SK-N-SH (cell line): Measurements from ENCODE around the gene HEXD. TPM values are rescaled to one million over a fixed set of nuclear protein-coding genes. Genes with fewer than 3 reads are reported as not detected.

Experiments
- CTCF ChIA-PET: fragments of 300-600, 350-600 bp; formaldehyde crosslinking; extraction: SDS; loops from one replicate; lab custom pipeline; 2021; lab: Yijun Ruan, JAX
- POLR2A ChIA-PET: fragments of 350-600 bp; sonication (Branson Sonifier 250); formaldehyde crosslinking; extraction: SDS; loops from one replicate; lab custom pipeline; 2020; ENCODE audit warnings: antibody characterized with exemption, inconsistent platforms; lab: Yijun Ruan, JAX
- DNase-seq: peaks from one replicate; pipeline ENCODE4 v3.0.0; 2012
- H2AFZ ChIP-seq: fragments of 200-600 bp; sonication (generic); 2 replicates; pipeline ENCODE4 v1.8.1; 2016; ENCODE audit warnings: antibody characterized with exemption, mild to moderate bottlenecking, low read depth
- H3F3A ChIP-seq: fragments of 200-600 bp; sonication (generic); replicated peaks from 2 replicates; pipeline ENCODE3; 2016; ENCODE audit warnings: antibody characterized with exemption, mild to moderate bottlenecking; ENCODE audit not compliant: insufficient read depth
- H3K27ac ChIP-seq, 2 experiments: fragments of 200-500 bp in 1 of 2; fragments of 200-600 bp in 1 of 2; sonication (Bioruptor generic) in 1 of 2; sonication (generic), shearing (Covaris generic) in 1 of 2; 2 replicates each; pipeline versions ENCODE4 v1.5.1 to v1.6.1; 2014 to 2016; ENCODE audit warnings: low read depth in 2 of 2, inconsistent platforms in 1 of 2, low read length in 1 of 2, mild to moderate bottlenecking in 1 of 2, mixed read lengths in 1 of 2
- H3K27me3 ChIP-seq: fragments of 200-600 bp; sonication (generic), shearing (Covaris generic); 2 replicates; pipeline ENCODE4 v1.6.1; 2016; ENCODE audit warnings: mixed run types; ENCODE audit not compliant: insufficient read depth
- H3K36me3 ChIP-seq, 2 experiments: fragments of 200-500 bp in 1 of 2; fragments of 200-600 bp in 1 of 2; sonication (Bioruptor generic) in 1 of 2; sonication (generic) in 1 of 2; replicated peaks in 1 of 2; 2 replicates each; pipeline versions ENCODE3 to v1.5.1; 2014 to 2016; ENCODE audit warnings: low read length in 1 of 2, mild to moderate bottlenecking in 1 of 2; ENCODE audit not compliant: insufficient read depth in 2 of 2, control insufficient read depth in 1 of 2
- H3K4me1 ChIP-seq, 2 experiments: fragments of 200-500 bp in 1 of 2; fragments of 200-600 bp in 1 of 2; sonication (Bioruptor generic) in 1 of 2; sonication (generic), shearing (Covaris generic) in 1 of 2; 2 replicates each; pipeline versions ENCODE4 v1.5.1 to v1.6.1; 2014 to 2016; ENCODE audit warnings: low read depth in 1 of 2, low read length in 1 of 2, mixed run types in 1 of 2; ENCODE audit not compliant: insufficient read depth in 2 of 2, control insufficient read depth in 1 of 2
- H3K4me2 ChIP-seq: fragments of 200-600 bp; sonication (generic), shearing (Covaris generic); 2 replicates; pipeline ENCODE4 v1.6.1; 2017; ENCODE audit warnings: mixed run types
- H3K4me3 ChIP-seq, 2 experiments: fragments of 200-500 bp in 1 of 2; fragments of 200-600 bp in 1 of 2; sonication (Bioruptor generic) in 1 of 2; sonication (generic), shearing (Covaris generic) in 1 of 2; 2 replicates each; pipeline versions ENCODE4 v1.5.1 to v1.8.1; 2014 to 2016; ENCODE audit warnings: low read depth in 2 of 2, inconsistent platforms in 1 of 2, low read length in 1 of 2, mild to moderate bottlenecking in 1 of 2, mixed read lengths in 1 of 2, moderate library complexity in 1 of 2
- H3K79me2 ChIP-seq: fragments of 200-600 bp; sonication (generic); 2 replicates; pipeline ENCODE4 v1.8.1; 2017; ENCODE audit warnings: mild to moderate bottlenecking; ENCODE audit not compliant: insufficient read depth
- H3K9ac ChIP-seq: fragments of 200-600 bp; sonication (generic); 2 replicates; pipeline ENCODE4 v1.6.1; 2017; ENCODE audit warnings: mixed run types
- H3K9me2 ChIP-seq: fragments of 200-600 bp; sonication (generic); 2 replicates; pipeline ENCODE4 v1.6.1; 2017; ENCODE audit warnings: mixed run types
- H3K9me3 ChIP-seq: fragments of 200-600 bp; sonication (generic); 2 replicates; pipeline ENCODE4 v1.6.1; 2017; ENCODE audit warnings: mixed run types, mild to moderate bottlenecking, moderate library complexity
- H4K20me1 ChIP-seq: fragments of 200-600 bp; sonication (generic); 2 replicates; pipeline ENCODE4 v1.6.1; 2017; ENCODE audit warnings: mild to moderate bottlenecking, mixed run types; ENCODE audit not compliant: insufficient read depth
- EP300 ChIP-seq, 2 experiments: IDR thresholded peaks; 2 replicates each; pipeline versions ENCODE4 v1.4.0 to v1.6.1; 2012; ENCODE audit warnings: borderline replicate concordance in 1 of 2, low read depth in 1 of 2, low read length in 1 of 2
- EZH2phosphoT487 ChIP-seq: fragments of 200-600 bp; sonication (generic); IDR thresholded peaks from 2 replicates; pipeline ENCODE4 v1.6.1; 2017; ENCODE audit warnings: low read depth, mixed run types, mild to moderate bottlenecking, antibody characterized with exemption, moderate library complexity, borderline replicate concordance
- FOXJ3 ChIP-seq: sonication (generic); formaldehyde crosslinking; IDR thresholded peaks from 2 replicates; pipeline ENCODE4 v1.5.1; 2020; ENCODE audit warnings: mild to moderate bottlenecking, missing genetic modification reagents
- FOXM1 ChIP-seq: IDR thresholded peaks from 2 replicates; pipeline ENCODE4 v1.4.0; 2012; ENCODE audit warnings: low read depth, mild to moderate bottlenecking
- JUND ChIP-seq: IDR thresholded peaks from 2 replicates; pipeline ENCODE4 v1.4.0; 2012
- MEF2A ChIP-seq: IDR thresholded peaks from 2 replicates; pipeline ENCODE4 v1.4.0; 2012; ENCODE audit warnings: low read depth, borderline replicate concordance
- MXI1 ChIP-seq: IDR thresholded peaks from 2 replicates; pipeline ENCODE4 v1.6.1; 2012; ENCODE audit warnings: mild to moderate bottlenecking, low read depth, low read length, improper control_type of control experiment
- NFIC ChIP-seq: IDR thresholded peaks from 2 replicates; pipeline ENCODE4 v1.4.0; 2012; ENCODE audit warnings: borderline replicate concordance
- NRF1 ChIP-seq: IDR thresholded peaks from 2 replicates; pipeline ENCODE4 v1.6.1; 2012; ENCODE audit warnings: low read depth, mild to moderate bottlenecking, low read length
- RAD21 ChIP-seq: IDR thresholded peaks from 2 replicates; pipeline ENCODE4 v1.6.1; 2012; ENCODE audit warnings: mild to moderate bottlenecking, low read length
- RCOR1 ChIP-seq: fragments of 150-350 bp; IDR thresholded peaks from 2 replicates; pipeline ENCODE4 v1.6.1; 2017; ENCODE audit warnings: antibody characterized with exemption, low read length
- RFX5 ChIP-seq: IDR thresholded peaks from 2 replicates; pipeline ENCODE4 v1.6.1; 2012; ENCODE audit warnings: mild to moderate bottlenecking, improper control_type of control experiment, low read length
- SIN3A ChIP-seq: IDR thresholded peaks from 2 replicates; pipeline ENCODE4 v1.6.1; 2012; ENCODE audit warnings: low read depth, mild to moderate bottlenecking, low read length, moderate library complexity, borderline replicate concordance
- SMC3 ChIP-seq: IDR thresholded peaks from 2 replicates; pipeline ENCODE4 v1.6.1; 2012; ENCODE audit warnings: low read depth, low read length, improper control_type of control experiment
- TCF12 ChIP-seq: IDR thresholded peaks from 2 replicates; pipeline ENCODE4 v1.4.0; 2012
- WGBS: methylation state at CpG from one replicate; pipeline ENCODE4 v1.1.6; 2017; ENCODE audit warnings: low lambda C conversion rate; 5-methylcytosine and 5-hydroxymethylcytosine counted together
- polyA plus RNA-seq, 3 experiments: library from polyadenylated mRNA; depleted of rRNA; stranded (reverse); fragments of >200 nt; gene quantifications; 2 replicates each; pipeline ENCODE4 v1.2.3, GENCODE V29; 2012
- TF ChIP-seq, protein P1 (sequence below): fragments of 150-350 bp; IDR thresholded peaks from 2 replicates; pipeline ENCODE4 v1.6.1; 2016; ENCODE audit warnings: mild to moderate bottlenecking, low read depth, low read length
- TF ChIP-seq, protein P2 (sequence below): IDR thresholded peaks from 2 replicates; pipeline ENCODE4 v1.4.0; 2012; ENCODE audit warnings: low read depth
- TF ChIP-seq, protein P3 (sequence below): fragments of 150-350 bp; IDR thresholded peaks from 2 replicates; pipeline ENCODE4 v1.6.1; 2017; ENCODE audit warnings: antibody characterized with exemption, low read length, low read depth, borderline replicate concordance
- TF ChIP-seq, protein P4 (sequence below): IDR thresholded peaks from 2 replicates; pipeline ENCODE4 v1.4.0; 2012; ENCODE audit warnings: low read depth, borderline replicate concordance
- TF ChIP-seq, protein P5 (sequence below): IDR thresholded peaks from 2 replicates; pipeline ENCODE4 v1.6.1; 2012; ENCODE audit warnings: mild to moderate bottlenecking, low read depth, low read length, moderate library complexity
- TF ChIP-seq, protein P6 (sequence below): fragments of 200-600 bp; sonication (generic); IDR thresholded peaks from 2 replicates; pipeline ENCODE4 v1.6.1; 2017; ENCODE audit warnings: antibody characterized with exemption, mild to moderate bottlenecking, moderate library complexity

Gene HEXD
- polyA plus RNA-seq, 1 of the 3 experiments (the other 2 are of a cell fraction): 38.8 TPM

DNA sequence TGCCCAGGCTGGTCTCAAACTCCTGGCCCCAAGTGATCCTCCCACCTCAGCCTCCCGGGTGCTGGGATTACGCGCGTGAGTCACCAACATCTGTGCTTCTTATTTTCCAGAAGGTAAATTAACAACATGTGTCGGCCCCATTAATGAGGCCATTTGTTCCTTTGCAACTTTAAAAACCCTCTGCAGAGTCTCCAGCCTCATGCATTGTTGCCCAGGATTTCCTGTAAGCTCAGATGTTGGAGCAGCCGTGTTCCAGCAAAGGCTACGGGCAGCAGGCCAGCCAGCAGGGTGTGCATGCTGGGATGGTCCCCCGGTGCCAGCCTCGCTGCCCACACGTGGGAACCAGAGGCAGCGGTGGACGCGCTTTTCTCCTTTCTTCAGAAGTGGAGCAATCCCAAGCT, 19.1 kb upstream of the HEXD start (continued):
- TF ChIP-seq, protein P1, sequence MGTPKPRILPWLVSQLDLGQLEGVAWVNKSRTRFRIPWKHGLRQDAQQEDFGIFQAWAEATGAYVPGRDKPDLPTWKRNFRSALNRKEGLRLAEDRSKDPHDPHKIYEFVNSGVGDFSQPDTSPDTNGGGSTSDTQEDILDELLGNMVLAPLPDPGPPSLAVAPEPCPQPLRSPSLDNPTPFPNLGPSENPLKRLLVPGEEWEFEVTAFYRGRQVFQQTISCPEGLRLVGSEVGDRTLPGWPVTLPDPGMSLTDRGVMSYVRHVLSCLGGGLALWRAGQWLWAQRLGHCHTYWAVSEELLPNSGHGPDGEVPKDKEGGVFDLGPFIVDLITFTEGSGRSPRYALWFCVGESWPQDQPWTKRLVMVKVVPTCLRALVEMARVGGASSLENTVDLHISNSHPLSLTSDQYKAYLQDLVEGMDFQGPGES: no peak
- TF ChIP-seq MXI1 (peak; percentile 98), SIN3A (peak; percentile 68; the same call in 1 of the 2 replicates), FOXM1 (no peak), RCOR1 (peak; percentile 87), SMC3 (no peak), FOXJ3 (no peak), EZH2phosphoT487 (no peak), RFX5 (no peak), NFIC (peak; percentile 80), RAD21 (no peak), MEF2A (no peak), JUND (no peak; the same call in 1 of the 2 replicates)
- TF ChIP-seq, protein P2, sequence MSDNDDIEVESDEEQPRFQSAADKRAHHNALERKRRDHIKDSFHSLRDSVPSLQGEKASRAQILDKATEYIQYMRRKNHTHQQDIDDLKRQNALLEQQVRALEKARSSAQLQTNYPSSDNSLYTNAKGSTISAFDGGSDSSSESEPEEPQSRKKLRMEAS: peak; percentile 88
- TF ChIP-seq, protein P3, sequence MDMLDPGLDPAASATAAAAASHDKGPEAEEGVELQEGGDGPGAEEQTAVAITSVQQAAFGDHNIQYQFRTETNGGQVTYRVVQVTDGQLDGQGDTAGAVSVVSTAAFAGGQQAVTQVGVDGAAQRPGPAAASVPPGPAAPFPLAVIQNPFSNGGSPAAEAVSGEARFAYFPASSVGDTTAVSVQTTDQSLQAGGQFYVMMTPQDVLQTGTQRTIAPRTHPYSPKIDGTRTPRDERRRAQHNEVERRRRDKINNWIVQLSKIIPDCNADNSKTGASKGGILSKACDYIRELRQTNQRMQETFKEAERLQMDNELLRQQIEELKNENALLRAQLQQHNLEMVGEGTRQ: peak; percentile 39; the same call in 1 of the 2 replicates
- TF ChIP-seq, protein P4, sequence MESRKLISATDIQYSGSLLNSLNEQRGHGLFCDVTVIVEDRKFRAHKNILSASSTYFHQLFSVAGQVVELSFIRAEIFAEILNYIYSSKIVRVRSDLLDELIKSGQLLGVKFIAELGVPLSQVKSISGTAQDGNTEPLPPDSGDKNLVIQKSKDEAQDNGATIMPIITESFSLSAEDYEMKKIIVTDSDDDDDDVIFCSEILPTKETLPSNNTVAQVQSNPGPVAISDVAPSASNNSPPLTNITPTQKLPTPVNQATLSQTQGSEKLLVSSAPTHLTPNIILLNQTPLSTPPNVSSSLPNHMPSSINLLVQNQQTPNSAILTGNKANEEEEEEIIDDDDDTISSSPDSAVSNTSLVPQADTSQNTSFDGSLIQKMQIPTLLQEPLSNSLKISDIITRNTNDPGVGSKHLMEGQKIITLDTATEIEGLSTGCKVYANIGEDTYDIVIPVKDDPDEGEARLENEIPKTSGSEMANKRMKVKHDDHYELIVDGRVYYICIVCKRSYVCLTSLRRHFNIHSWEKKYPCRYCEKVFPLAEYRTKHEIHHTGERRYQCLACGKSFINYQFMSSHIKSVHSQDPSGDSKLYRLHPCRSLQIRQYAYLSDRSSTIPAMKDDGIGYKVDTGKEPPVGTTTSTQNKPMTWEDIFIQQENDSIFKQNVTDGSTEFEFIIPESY: no peak

DNA sequence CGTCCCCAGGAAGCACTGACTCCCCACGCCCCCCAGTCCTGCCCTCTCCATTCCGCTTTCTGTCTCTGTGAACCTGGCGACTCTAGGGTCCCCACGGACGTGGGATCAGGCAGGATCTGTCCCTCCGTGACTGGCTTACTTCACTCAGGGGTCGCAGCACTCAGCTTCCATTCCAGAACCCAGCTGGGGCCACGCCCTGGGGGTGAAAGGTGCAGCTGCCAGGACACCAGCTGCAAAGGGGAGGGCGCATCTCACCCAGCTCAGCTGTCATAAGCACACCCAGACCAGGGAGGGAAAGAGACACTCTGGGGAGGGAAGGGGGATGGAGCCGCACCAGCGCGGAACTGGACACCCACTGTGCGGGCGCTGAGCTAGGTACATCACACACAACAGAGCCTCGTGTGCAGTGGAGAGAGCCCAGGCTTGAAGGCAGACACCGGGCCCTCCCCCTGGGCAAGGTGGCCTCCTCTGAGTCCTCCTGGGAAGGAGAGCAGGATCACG, 18.5 kb upstream of the HEXD start:
- H2AFZ ChIP-seq: no peak overlapping the region
- peaks cover 9 to 35% of the 10 kb centered on the region in 2 experiments; a peak in 3 of 4 replicates for H3K4me1 ChIP-seq
- ChIA-PET POLR2A (interaction anchor here (0.7 to 1.2 kb wide), 3 partner anchors 14 to 117 kb away, joined by 3 to 4 read pairs (median 4); no protein-coding TSS in a partner anchor), CTCF (interaction anchor here (0.9 to 5.5 kb wide), 20 partner anchors 8 to 163 kb away, joined by 3 to 45 read pairs (median 5); partner anchors contain the start of gene UTS2R)
- no peaks in the 10 kb centered on the region for H3K27me3 ChIP-seq
- peak; percentile 88 for DNase-seq
- peaks cover 11% of the 10 kb centered on the region for H3F3A ChIP-seq
- peak overlapping the region; percentile 4; the same call in 1 of the 2 replicates for H3K4me2 ChIP-seq
- H3K9me3 ChIP-seq: no peaks in the 10 kb centered on the region
- H3K27ac ChIP-seq: peak overlapping the region; percentile 11 to 84; a peak in 3 of 4 replicates
- WGBS: 72% methylated on average over 16 of the region's 18 CpGs
- no peaks in the 10 kb centered on the region for H3K79me2 ChIP-seq
- no peak overlapping the region for H3K4me3 ChIP-seq
- H3K36me3 ChIP-seq: peaks cover 2 to 5% of the 10 kb centered on the region in 2 experiments
- no peaks in the 10 kb centered on the region for H4K20me1 ChIP-seq
- H3K9me2 ChIP-seq: no peaks in the 10 kb centered on the region
- no peak overlapping the region for H3K9ac ChIP-seq
- TF ChIP-seq JUND (no peak), NRF1 (no peak), MEF2A (no peak), TCF12 (no peak), EP300 (IDR thresholded peaks at IDR 0.05; ENCODE audit: borderline replicate concordance in 1 of 2, low read depth in 1 of 2, low read length in 1 of 2) (no peak; a peak in 1 of 4 replicates)
- TF ChIP-seq, protein P5, sequence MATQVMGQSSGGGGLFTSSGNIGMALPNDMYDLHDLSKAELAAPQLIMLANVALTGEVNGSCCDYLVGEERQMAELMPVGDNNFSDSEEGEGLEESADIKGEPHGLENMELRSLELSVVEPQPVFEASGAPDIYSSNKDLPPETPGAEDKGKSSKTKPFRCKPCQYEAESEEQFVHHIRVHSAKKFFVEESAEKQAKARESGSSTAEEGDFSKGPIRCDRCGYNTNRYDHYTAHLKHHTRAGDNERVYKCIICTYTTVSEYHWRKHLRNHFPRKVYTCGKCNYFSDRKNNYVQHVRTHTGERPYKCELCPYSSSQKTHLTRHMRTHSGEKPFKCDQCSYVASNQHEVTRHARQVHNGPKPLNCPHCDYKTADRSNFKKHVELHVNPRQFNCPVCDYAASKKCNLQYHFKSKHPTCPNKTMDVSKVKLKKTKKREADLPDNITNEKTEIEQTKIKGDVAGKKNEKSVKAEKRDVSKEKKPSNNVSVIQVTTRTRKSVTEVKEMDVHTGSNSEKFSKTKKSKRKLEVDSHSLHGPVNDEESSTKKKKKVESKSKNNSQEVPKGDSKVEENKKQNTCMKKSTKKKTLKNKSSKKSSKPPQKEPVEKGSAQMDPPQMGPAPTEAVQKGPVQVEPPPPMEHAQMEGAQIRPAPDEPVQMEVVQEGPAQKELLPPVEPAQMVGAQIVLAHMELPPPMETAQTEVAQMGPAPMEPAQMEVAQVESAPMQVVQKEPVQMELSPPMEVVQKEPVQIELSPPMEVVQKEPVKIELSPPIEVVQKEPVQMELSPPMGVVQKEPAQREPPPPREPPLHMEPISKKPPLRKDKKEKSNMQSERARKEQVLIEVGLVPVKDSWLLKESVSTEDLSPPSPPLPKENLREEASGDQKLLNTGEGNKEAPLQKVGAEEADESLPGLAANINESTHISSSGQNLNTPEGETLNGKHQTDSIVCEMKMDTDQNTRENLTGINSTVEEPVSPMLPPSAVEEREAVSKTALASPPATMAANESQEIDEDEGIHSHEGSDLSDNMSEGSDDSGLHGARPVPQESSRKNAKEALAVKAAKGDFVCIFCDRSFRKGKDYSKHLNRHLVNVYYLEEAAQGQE: no peak
- TF ChIP-seq, protein P3: no peak
- TF ChIP-seq, protein P6, sequence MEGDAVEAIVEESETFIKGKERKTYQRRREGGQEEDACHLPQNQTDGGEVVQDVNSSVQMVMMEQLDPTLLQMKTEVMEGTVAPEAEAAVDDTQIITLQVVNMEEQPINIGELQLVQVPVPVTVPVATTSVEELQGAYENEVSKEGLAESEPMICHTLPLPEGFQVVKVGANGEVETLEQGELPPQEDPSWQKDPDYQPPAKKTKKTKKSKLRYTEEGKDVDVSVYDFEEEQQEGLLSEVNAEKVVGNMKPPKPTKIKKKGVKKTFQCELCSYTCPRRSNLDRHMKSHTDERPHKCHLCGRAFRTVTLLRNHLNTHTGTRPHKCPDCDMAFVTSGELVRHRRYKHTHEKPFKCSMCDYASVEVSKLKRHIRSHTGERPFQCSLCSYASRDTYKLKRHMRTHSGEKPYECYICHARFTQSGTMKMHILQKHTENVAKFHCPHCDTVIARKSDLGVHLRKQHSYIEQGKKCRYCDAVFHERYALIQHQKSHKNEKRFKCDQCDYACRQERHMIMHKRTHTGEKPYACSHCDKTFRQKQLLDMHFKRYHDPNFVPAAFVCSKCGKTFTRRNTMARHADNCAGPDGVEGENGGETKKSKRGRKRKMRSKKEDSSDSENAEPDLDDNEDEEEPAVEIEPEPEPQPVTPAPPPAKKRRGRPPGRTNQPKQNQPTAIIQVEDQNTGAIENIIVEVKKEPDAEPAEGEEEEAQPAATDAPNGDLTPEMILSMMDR: no peak
